ENCODE measurements around the gene TMEM88.

Gene TMEM88

DNA sequence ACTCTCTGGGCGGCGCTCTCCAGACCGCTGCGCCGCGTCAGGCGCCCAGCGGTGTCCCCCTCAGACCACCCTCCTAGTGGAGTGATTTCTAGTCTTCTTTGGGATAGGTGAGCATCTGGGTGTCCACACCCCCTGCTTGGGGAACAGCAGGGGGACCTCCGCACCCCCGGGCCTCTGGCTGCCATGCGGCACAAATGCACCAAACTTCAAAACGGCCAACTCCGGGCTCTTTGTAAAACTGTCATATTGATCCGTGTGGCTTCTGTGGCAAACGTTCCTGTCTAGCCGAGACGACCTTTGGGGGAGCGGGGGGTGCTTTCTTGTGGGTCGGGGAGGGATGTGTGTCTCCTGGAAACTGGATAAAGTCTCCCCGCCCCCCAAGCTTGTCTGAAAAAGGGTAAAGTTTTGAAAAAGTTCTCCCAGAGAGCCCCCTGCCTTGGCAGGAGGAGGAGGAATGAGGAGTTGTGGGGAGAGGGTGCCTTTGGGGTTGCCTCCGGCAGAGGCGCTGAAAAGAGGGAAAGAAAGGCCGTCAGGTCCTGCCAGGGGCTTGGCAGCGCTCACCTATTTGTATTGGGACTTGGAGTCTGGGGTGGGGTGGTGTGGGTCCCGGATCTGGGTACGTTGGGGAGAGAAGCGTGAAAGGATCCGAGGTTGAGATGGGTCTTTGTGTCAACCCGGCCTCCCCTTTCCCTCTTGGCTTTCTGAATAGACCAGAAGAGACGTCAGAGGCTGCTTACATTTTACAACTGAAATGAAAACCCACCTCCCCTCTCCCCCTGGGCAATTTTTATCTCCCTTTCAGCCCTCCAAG, 31.6 kb downstream of the TMEM88 start:
- DNase-seq, result peak; percentile 25

DNA sequence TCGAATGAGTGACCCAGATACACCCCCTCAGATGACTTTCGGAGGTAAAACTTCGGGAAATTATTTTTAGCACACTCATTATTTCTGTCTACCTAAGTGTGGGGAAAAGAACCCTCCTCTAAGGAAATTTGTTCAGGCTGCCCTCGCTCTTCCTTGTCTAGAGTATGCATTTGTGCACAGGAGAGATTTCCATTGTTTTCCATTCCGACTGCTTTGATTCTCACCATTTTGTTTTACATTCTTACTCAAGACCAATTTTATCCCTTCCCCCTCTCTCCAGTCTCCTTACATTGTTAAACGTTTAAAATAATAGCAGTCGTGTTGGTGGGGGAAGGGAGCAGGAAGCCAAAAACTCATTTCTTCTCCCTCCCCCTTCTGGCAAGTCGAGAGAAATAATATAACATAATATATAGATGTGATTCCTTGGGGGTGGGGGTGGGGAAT, 32.2 kb downstream of the TMEM88 start:
- no peak for DNase-seq

GRCh38 chr17:7887482-7888183, 32.8 kb downstream of the TMEM88 start:
- DNase-seq, result peak; percentile 71

GRCh38 chr17:7888184-7888920, 33.5 kb downstream of the TMEM88 start, which contains the start of gene CHD3:
TSS of gene CHD3 (plus strand) at chr17:7888789. CDS start at chr17:7889001, 212 bp downstream.
- no peak for DNase-seq

DNA sequence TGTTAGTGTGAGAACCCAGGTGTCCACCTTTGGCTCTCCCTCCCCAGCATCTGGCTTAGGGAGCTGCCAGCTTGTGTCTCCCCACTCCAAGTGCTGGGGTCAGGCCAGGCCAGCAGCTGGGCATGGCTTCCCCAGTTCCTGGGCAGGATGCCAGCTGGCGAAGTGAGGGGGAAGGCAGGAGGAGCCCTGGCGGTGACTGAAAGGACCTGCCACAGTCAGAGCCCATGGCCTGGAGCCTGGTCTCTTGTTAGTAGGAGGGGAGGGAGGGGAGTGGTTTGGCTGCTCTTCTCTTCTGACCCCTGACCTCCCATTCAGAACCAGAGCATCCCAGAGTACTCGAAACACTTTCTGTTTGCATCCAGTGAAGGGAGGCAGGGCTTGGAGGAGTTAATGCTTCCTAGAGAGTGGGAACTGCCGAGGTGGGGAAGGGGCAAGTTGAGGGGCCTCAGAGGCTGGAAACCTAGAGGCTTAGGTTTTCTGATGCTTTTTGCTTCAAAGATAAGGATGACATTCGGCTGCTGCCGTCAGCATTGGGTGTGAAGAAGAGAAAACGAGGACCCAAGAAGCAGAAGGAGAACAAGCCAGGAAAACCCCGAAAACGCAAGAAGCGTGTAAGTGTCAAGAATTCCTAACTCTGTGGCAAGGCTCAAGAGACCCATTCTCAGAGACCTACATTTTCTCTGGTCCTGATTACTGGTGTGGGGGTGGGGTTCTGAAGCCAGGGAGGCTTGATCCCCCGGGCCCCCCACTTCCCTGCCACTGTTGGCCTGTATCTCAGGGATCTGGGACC, 34.5 kb downstream of the TMEM88 start:
- DNase-seq, result peak; percentile 73

DNA sequence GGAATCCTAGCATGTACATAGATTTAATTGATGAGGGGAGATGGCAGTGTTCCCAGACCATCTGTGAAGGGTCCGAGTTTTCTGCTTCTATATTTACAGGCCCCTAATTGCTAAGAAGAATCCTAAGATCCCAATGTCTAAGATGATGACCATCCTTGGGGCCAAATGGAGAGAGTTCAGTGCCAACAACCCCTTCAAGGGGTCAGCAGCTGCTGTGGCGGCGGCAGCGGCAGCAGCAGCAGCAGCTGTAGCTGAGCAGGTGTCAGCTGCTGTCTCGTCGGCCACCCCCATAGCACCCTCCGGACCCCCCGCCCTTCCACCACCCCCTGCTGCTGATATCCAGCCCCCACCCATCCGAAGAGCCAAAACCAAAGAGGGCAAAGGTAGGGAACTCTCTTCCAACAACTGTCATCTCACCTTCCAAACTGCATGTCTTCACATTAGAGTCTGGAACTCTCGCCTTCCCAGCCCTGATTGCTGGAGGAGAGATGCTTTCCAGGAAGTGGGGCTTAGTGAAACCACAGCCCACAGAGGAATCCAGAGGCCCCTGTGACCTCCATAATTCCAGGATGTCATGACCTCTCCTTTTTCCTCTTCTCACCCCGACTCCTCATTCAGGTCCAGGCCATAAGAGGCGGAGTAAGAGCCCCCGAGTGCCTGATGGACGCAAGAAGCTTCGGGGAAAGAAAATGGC, 38.5 kb downstream of the TMEM88 start:
- DNase-seq, result no peak

DNA sequence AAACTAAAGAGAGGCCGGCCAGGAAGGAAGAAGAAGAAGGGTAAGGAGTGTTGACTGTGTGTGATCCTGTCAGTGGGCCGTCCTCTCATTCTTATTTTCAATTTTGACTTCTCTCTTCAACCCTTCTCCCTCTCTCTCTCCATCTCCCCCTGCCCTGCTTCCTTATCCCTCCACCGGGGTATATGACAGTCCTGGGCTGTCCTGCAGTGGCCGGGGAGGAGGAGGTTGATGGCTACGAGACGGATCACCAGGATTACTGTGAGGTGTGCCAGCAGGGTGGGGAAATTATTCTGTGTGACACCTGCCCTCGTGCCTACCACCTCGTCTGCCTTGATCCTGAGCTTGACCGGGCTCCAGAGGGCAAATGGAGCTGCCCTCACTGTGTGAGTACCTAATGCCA, 39.4 kb downstream of the TMEM88 start:
- no peak for DNase-seq

GRCh38 chr17:7894866-7895265, 40.0 kb downstream of the TMEM88 start:
- no peak for DNase-seq

DNA sequence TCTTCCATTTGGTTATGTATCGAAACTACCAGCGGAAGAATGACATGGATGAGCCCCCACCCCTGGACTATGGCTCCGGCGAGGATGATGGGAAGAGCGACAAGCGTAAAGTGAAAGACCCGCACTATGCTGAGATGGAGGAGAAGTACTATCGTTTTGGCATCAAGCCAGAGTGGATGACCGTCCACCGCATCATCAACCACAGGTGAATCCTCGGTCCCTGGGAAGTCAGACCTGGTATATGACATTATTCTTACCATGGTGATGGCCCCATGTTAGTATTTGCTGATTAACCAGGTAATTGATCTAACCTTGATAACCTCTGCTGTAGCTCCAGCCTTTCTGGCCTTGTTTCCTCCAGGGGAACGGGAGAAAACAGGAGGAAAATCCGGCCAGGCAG, 42.2 kb downstream of the TMEM88 start:
- no peak for DNase-seq

DNA sequence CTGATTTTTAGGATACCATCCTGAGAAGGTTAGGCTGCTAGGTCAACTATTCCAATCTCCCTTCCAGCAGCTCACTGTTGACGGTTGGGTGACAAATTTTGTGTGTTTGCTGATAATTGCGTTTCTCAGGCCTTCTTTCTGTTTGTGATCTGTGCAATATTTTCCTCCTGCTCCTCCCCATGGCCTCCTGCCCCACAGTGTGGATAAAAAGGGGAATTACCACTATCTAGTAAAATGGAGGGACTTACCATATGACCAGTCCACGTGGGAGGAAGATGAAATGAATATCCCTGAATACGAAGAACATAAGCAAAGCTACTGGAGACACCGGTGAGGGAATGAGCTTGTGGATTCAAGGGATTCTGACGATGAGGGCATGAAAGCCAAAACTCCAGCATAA, 42.9 kb downstream of the TMEM88 start:
- no peak for DNase-seq

- DNase-seq, result no peak
Observed at GRCh38 chr17:7903154-7904103, 48.6 kb downstream of the TMEM88 start.

Data from NCI-H2081 treated with DMSO at 0.1 percent for 48 hours (cell line).